Prostate gland (tissue), 2 donors: ENCODE measurements around the gene CAMK2B.
"Not testable (repeated sequence)": the region's sequence is repeated elsewhere in the genome, so short reads cannot be mapped to it uniquely, and the experiment has no call there.

Experiments used
- CTCF ChIP-seq, 4 experiments: fragments of 200-600 bp in 2 of 4; fragments of 450-650 bp in 2 of 4; sonication (generic) in 2 of 4; IDR thresholded peaks; 1 replicate in 3 of 4; 2 replicates in 1 of 4; pipeline ENCODE4 v1.5.1; 2016 to 2019; ENCODE audit warnings: antibody characterized with exemption in 4 of 4, mild to moderate bottlenecking in 2 of 4, moderate library complexity in 2 of 4
- POLR2A ChIP-seq: fragments of 450-650 bp; IDR thresholded peaks from one replicate; pipeline ENCODE4 v1.6.1; 2016; ENCODE audit warnings: antibody characterized with exemption, mild to moderate bottlenecking

DNA sequence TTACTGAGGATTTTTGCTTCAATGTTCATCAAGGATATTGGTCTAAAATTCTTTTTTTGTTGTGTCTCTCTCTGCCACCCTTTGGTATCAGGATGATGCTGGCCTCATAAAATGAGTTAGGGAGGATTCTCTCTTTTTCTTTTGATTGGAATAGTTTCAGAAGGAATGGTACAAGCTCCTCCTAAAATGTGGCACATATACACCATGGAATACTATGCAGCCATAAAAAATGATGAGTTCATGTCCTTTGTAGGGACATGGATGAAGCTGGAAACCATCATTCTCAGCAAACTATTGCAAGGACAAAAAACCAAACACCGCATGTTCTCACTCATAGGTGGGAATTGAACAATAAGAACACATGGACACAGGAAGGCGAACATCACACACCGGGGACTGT is 125.2 kb downstream of the CAMK2B start:
- not testable (repeated sequence) for TF ChIP-seq CTCF (IDR thresholded peaks at IDR 0.05); POLR2A
